Forelimb muscle (tissue), 1 donor: ENCODE results near the gene SLC18A3. TPM values are rescaled to one million over a fixed set of nuclear protein-coding genes. Genes with fewer than 3 reads are reported as not detected.

Experiments
- DNase-seq: peaks from one replicate; pipeline ENCODE4 v3.0.0-alpha.2; 2013; ENCODE audit warnings: low read depth
- polyA plus RNA-seq: library from polyadenylated mRNA; unstranded; fragments of 120-200 nt; gene quantifications from one replicate; pipeline ENCODE4 v1.2.1, GENCODE V29; 2013; ENCODE audit not compliant: insufficient read length

SLC18A3 gene
- polyA plus RNA-seq: not detected

DNA sequence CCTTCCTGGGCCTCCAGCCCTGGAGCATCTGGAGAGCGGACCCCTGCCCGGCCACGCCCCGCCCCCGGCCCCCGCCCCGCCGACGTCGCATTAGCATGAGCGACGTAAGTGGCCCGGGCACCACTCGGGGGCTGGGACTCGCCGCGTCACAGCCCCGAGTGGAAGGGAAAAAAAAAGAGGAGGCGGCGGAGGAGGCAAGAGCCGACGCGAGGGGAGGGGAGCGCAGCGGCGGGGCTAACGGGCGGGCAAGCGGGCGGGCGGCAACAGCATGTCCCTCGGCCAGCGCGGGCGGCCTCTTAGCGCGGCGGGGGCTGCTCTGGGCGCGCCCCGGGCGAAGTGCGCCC lies at the start of gene SLC18A3:
Gene SLC18A3 (plus strand): TSS at position 197 of the 344 bp plus-strand sequence. CDS start 431 bp downstream, outside the sequence.
- no peak for DNase-seq

GRCh38 chr10:49560526-49560925 lies 49.6 kb upstream of the SLC18A3 start:
- no peak for DNase-seq

- no peak for DNase-seq
Observed at GRCh38 chr10:49562893-49563292, 47.2 kb upstream of the SLC18A3 start.

DNA sequence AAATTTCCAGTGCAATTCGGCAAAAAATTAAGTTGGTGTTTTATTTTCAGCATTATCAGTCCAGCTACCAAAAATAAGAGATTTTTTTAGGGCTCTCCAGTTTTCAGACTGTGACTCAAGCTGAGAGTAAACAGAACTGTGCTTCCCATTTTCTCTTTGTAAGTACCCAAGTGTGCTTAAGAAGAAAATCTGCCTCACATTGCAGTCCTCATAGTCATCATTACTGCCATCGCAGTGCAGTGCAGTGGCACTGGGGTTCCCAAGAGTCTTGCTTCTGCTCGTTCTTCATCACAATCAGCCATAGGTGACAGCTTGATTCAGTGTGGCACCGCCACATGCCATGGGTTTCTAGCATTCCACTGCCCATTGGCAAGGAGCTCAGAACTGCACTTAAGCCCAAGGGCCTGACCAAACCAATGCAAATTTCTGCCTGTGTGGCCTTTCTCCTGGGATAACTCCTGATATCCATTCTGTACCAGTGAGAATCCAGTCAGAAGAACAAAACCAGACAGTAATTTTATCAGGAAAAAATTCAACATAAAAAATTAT lies 45.6 kb upstream of the SLC18A3 start:
- no peak for DNase-seq

DNA sequence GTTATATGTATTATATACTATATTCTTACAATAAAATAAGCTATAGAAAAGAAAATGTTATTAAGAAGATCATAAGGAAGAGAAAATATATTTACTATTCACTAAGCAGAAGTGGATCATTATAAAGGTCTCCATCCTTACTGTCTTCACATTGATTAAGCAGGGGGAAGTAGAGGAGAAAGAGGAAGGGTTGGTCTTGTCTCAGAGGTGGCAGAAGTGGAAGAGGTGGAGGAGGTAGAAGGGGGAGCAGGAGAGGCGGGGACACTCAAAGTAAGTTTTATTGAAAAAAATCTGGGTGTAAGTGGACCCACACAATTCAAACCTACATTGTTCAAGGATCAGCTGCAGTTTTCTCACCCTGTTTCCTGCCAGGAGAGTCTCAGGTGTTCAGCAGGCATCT lies 42.3 kb upstream of the SLC18A3 start:
- DNase-seq: no peak

- no peak for DNase-seq
Observed at GRCh38 chr10:49568235-49568634, 41.9 kb upstream of the SLC18A3 start.

DNA sequence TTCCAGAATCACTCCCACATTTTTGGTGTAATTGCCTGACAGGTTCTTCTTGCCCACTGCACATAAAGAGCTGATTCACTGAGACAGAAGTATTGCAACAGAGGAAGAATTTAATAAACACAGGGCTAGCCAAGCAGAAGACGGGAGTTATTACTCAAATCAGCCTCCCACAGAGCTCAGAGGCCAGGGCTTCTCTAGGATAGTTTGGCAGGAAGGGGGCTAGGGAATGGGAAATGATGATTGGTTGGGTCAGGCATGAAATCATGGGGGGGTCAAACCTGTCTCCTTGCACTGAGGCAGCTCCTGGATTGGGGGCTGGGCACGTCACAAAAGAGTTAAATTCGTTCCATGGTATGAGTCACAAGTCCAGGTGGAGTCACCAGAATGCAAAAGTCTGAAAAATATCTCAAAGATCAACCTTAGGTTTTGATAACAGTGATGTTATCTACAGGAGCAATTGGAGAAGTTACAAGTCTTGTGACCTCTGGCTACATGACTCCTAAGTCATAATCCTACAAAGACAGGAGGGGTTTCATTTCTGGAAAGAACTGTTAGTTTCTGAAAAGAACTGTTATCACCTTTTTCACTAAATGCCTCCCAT lies 41.0 kb upstream of the SLC18A3 start:
- DNase-seq: no peak

DNA sequence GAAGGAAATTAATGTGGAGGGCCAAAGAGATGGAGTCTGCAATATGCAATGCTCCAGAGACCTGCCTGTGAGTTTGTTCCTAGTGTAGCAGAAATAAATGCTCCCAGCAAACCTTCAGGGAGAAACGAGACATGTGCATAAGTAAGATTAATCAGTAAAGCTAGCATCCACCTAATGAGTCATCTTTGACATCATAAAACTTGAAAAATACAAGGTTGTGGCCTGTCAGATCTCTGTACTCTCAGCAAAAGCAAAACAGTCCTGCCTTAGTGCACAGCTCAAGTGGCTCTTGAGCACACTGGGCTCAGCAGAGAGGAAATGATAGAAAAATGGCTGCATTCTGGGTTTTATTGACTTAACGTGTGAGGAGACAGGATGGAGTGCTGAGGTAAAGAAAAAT lies 38.7 kb upstream of the SLC18A3 start:
- no peak for DNase-seq

DNA sequence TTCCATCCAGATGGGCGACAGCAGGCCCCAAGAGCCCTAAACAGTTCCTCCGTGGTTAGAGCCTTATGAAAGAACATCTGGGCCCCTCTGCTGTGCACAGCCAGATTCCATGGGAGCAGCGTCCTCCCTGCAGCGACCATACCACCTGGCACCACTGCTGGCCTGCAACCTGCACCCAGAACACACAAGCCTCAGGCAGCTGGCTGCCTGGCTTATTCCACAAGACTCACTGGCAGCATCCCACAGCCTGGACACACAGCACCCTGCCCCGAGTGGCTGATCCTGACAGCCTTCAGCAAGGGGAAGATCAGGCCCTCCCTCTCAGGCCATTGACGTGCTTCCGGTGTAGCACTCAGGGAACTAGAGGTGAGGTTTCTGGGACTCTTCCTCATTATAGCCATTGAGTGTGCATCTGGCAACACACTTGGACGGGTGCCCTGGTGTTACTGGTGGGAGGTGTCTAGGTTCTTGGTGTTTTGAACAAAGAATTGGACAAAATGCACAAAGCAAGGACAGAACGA lies 37.5 kb upstream of the SLC18A3 start:
- no peak for DNase-seq

DNA sequence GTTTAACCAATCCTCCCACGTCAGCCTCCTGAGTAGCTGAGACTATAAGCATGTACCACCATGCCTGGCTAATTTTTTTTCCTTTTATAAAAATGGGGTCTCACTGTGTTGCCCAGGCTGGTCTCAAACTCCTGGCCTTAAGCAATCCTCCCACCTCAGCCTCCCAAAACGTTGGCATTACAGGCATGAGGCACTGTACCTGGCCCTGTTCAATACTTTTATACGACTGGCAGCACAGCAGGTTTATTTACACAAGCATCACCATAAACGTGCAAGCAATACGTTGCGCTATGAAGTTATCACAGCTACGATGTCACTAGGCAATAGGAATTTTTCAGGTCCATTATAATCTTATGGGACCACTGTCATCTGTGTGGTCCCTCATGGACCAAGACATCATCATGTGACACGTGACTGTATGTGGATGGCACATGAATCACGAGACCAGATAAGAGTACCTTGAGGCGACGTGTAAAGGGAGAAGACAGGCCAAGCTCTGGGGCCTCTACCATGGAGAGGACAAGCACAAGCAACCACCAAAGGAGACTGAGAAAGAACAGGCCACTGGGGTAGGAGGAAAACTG lies 34.5 kb upstream of the SLC18A3 start:
- no peak for DNase-seq

- no peak for DNase-seq
Observed at GRCh38 chr10:49577182-49577925, 32.8 kb upstream of the SLC18A3 start.

DNA sequence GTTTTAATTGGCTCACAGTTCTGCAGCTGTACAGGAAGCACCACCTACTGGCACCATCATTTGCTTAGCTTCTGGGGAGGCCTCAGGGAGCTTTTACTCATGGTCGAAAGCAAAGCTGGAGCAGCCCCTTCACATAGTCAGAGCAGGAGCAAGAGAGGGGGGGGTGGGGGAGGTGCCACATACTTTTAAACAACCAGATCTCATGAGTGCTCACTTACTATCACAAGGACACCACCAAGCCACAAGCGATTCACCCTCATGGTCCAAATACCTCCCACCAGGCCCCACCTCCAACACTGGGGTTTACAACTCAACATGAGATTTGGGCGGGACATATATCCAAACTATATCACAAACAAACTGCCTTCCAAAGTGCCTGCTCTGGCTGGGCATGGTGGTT lies 31.7 kb upstream of the SLC18A3 start:
- no peak for DNase-seq

DNA sequence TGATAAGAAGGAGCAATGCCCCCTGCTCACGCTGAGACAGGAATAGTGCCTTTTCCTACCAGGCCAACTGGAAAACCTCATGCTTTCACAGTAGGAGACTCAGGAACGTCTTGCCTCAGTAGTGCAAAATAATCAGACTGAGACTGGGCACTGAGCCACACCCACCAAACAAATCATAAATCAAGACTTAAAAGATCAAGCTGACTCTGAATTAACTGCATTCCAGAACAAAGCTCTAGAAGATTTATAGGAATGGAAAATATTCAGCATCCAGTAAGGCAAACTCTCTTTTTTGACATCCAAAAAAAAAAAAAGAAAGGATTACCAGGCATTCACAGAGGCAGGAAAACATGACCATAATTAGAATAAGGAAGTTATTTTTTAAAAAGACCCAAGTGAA lies 30.5 kb upstream of the SLC18A3 start:
- DNase-seq: no peak

- no peak for DNase-seq
Observed at GRCh38 chr10:49585387-49585786, 24.7 kb upstream of the SLC18A3 start.

GRCh38 chr10:49587981-49588380 lies 22.1 kb upstream of the SLC18A3 start:
- DNase-seq: no peak

GRCh38 chr10:49592726-49593563 lies 17.2 kb upstream of the SLC18A3 start:
- DNase-seq: no peak

GRCh38 chr10:49593564-49593875 lies 16.6 kb upstream of the SLC18A3 start:
- no peak for DNase-seq

- no peak for DNase-seq
Observed at GRCh38 chr10:49593998-49594397, 16.1 kb upstream of the SLC18A3 start.

DNA sequence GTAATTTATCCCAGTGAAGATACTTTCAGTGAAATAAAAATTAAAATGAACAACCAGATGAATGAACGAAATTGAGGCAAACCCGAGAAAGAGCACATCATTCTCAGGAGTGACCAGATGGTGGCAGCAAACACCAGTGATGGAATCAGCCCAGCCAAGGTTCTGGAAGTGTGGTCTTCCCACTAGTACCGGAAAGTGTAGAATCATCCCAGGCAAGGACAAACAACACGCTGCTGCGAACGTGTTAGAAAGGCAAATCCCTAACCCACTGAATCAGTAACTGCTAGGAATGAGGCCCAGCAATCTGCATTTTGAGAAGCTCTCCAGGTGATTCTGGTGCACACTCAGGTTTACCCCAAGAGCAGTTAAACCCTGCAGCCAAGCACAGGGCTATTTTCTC lies 15.5 kb upstream of the SLC18A3 start:
- DNase-seq: peak; percentile 17

- DNase-seq: no peak
Observed at GRCh38 chr10:49595003-49595712, 15.0 kb upstream of the SLC18A3 start.
